Tibial nerve (tissue), 4 donors: ENCODE results near the gene TNIP1. TPM values are rescaled to one million over a fixed set of nuclear protein-coding genes. Genes with fewer than 3 reads are reported as not detected.

Experiments used
- DNase-seq, 2 donors: peaks; one replicate each; pipeline ENCODE4 v3.0.0-alpha.2; 2019; ENCODE audit warnings: low spot score in 2 of 2
- H3K27ac ChIP-seq, 4 donors: fragments of 200-600 bp; sonication (generic) in 3 of 4; one replicate each; pipeline ENCODE4 v1.5.1; 2017 to 2019; ENCODE audit warnings: mild to moderate bottlenecking in 1 of 4
- H3K27me3 ChIP-seq, 2 donors: fragments of 200-600 bp; sonication (generic) in 1 of 2; one replicate each; pipeline versions ENCODE4 v1.5.1 to v1.6.0; 2017 to 2019
- H3K36me3 ChIP-seq, 3 donors: fragments of 200-600 bp; sonication (generic); one replicate each; pipeline ENCODE4 v1.5.1; 2018 to 2019
- H3K4me1 ChIP-seq, 4 donors: fragments of 200-600 bp; sonication (generic) in 3 of 4; one replicate each; pipeline ENCODE4 v1.5.1; 2017 to 2019
- H3K4me3 ChIP-seq, 4 donors: fragments of 200-600 bp; sonication (generic) in 3 of 4; one replicate each; pipeline ENCODE4 v1.5.1; 2017 to 2019; ENCODE audit warnings: mild to moderate bottlenecking in 1 of 4, moderate library complexity in 1 of 4
- H3K9me3 ChIP-seq, 4 donors: fragments of 200-600 bp; sonication (generic) in 3 of 4; one replicate each; pipeline ENCODE4 v1.5.1; 2017 to 2019
- CTCF ChIP-seq, 5 experiments: fragments of 200-600 bp in 3 of 5; fragments of 450-650 bp in 2 of 5; sonication (generic) in 3 of 5; IDR thresholded peaks; one replicate each; pipeline ENCODE4 v1.5.1; 2016 to 2019; ENCODE audit warnings: antibody characterized with exemption in 5 of 5, mild to moderate bottlenecking in 3 of 5, moderate library complexity in 2 of 5
- EP300 ChIP-seq, 2 donors: sonication (generic); formaldehyde crosslinking; IDR thresholded peaks; one replicate each; pipeline ENCODE4 v1.6.1; 2017; ENCODE audit warnings: antibody characterized with exemption in 2 of 2, mild to moderate bottlenecking in 1 of 2
- POLR2A ChIP-seq, 2 donors: fragments of 450-650 bp; IDR thresholded peaks; one replicate each; pipeline ENCODE4 v1.6.1; 2017; ENCODE audit warnings: antibody characterized with exemption in 2 of 2, mild to moderate bottlenecking in 2 of 2, moderate library complexity in 2 of 2
- WGBS, 2 donors: methylation state at CpG; one replicate each; pipeline ENCODE4 v1.1.5; 2018; 5-methylcytosine and 5-hydroxymethylcytosine counted together
- total RNA-seq, 4 donors: library from RNA; depleted of rRNA; stranded (reverse); fragments of >200 nt; gene quantifications; one replicate each; pipeline ENCODE4 v1.1.0, GENCODE V29; 2016

TNIP1 gene
- total RNA-seq, result 100 to 1,000 TPM in 1 of 4 donors, 10 to 100 TPM in 3; 91.2 to 108 (median 94.3) TPM

- Histone ChIP-seq H3K27me3 (no peaks in the 10 kb centered on the region), H3K36me3 (peaks cover 0 to 20% (median 0%) of the 10 kb centered on the region in 3 donors), H3K9me3 (no peaks in the 10 kb centered on the region), H3K4me3 (peak within 1 kb of the TSS; percentile 78 to 96 (median 90)), H3K4me1 (peaks cover 0 to 75% (median 44%) of the 10 kb centered on the region in 4 donors), H3K27ac (peak within 1 kb of the TSS; percentile 96 to 99 (median 98))
- peak; percentile 82 to 84 for DNase-seq
- TF ChIP-seq EP300 (IDR thresholded peaks at IDR 0.05) (peak in 1 of 2 donors; percentile 94), CTCF (IDR thresholded peaks at IDR 0.05) (peak in 2 of 5 experiments; percentile 25 to 31), POLR2A (IDR thresholded peaks at IDR 0.05) (peak; percentile 69 to 87)
- 0% methylated on average over 12 to 58 of the region's 86 CpGs for WGBS, 2 donors
Measured at GRCh38 chr5:151080613-151081430, at the start of gene TNIP1. Gene TNIP1 (minus strand): TSS chr5:151081034. CDS start chr5:151065095, 15,939 bp downstream.

GRCh38 chr5:151130235-151130921, 49.5 kb upstream of the TNIP1 start:
- TF ChIP-seq CTCF (IDR thresholded peaks at IDR 0.05), result no peak
- no peak for TF ChIP-seq POLR2A (IDR thresholded peaks at IDR 0.05)
- no peak for TF ChIP-seq EP300 (IDR thresholded peaks at IDR 0.05)
- H3K27me3 ChIP-seq, result no peaks in the 10 kb centered on the region
- no peaks in the 10 kb centered on the region for H3K9me3 ChIP-seq
- DNase-seq, result no peak
- WGBS, 2 donors, result 83 to 91% methylated on average over 8 of the region's 8 CpGs
- H3K4me1 ChIP-seq, result peaks cover 0 to 15% (median 0%) of the 10 kb centered on the region in 4 donors
- H3K36me3 ChIP-seq, result peaks cover 2 to 89% (median 41%) of the 10 kb centered on the region in 3 donors
- H3K27ac ChIP-seq, result no peak overlapping the region
- H3K4me3 ChIP-seq, result no peak overlapping the region

- Histone ChIP-seq H3K27me3 (no peaks in the 10 kb centered on the region), H3K4me1 (peaks cover 0 to 15% (median 2%) of the 10 kb centered on the region in 4 donors), H3K9me3 (no peaks in the 10 kb centered on the region), H3K36me3 (peaks cover 2 to 89% (median 27%) of the 10 kb centered on the region in 3 donors), H3K27ac (no peak overlapping the region), H3K4me3 (no peak overlapping the region)
- no peak for DNase-seq
- WGBS, 2 donors, result 64 to 77% methylated on average over 4 of the region's 4 CpGs
- TF ChIP-seq EP300 (IDR thresholded peaks at IDR 0.05), result no peak
- no peak for TF ChIP-seq POLR2A (IDR thresholded peaks at IDR 0.05)
- no peak for TF ChIP-seq CTCF (IDR thresholded peaks at IDR 0.05)
Measured at GRCh38 chr5:151128817-151129216, 48.0 kb upstream of the TNIP1 start.

- Histone ChIP-seq H3K9me3 (no peaks in the 10 kb centered on the region), H3K27me3 (no peaks in the 10 kb centered on the region), H3K27ac (no peak overlapping the region), H3K4me1 (peaks cover 0 to 15% (median 3%) of the 10 kb centered on the region in 4 donors), H3K4me3 (no peak overlapping the region), H3K36me3 (peaks cover 2 to 89% (median 26%) of the 10 kb centered on the region in 3 donors)
- TF ChIP-seq CTCF (IDR thresholded peaks at IDR 0.05) (no peak), POLR2A (IDR thresholded peaks at IDR 0.05) (no peak), EP300 (IDR thresholded peaks at IDR 0.05) (no peak)
- no peak for DNase-seq
- WGBS, 2 donors, result 84 to 93% methylated on average over 8 of the region's 8 CpGs
Measured at GRCh38 chr5:151127926-151128325, 47.1 kb upstream of the TNIP1 start.
